ENCODE results near the gene WWOX. TPM values are rescaled to one million over a fixed set of nuclear protein-coding genes. Genes with fewer than 3 reads are reported as not detected.

The WWOX gene
- total and polyA plus RNA-seq, 2 of the 8 experiments (the other 6 are each of a cell fraction or from before 2014, with no cell fraction given) = 5.4 to 16.7 TPM

DNA sequence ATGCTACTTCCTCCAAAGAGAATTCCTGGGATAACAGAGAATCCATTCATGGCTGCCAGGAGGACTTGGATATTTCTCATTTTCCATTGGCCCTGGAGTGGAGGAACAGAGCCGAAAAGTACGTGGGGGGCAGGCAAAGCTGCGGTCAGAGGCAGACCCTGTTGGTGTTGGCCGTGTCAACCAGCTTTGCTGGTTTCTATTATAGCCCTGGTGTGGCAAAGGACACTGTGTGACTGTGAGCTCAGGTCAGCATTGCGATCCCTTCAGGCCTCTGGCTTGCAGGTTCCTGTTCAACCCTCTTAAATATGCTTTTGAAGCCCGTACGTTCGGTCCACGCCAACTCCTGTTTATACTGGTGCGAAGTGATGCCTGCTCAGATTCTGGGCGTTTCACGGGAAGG lies 904.9 kb downstream of the WWOX start:
- H2BK12ac ChIP-seq (ENCODE audit: low read depth, low read length) = no peak overlapping the region
- FAIRE-seq = no peak
- H3K18ac ChIP-seq (ENCODE audit: extremely low read depth, low read length) = no peak overlapping the region
- H2BK15ac ChIP-seq (ENCODE audit: low read length) = no peak overlapping the region
- H4K20me1 ChIP-seq (replicated peaks in 1 of 2; ENCODE audit: control insufficient read depth in 1 of 2, insufficient read depth in 2 of 2, low read length in 2 of 2) = no peaks in the 10 kb centered on the region
- H3K14ac ChIP-seq (ENCODE audit: insufficient read length) = no peak overlapping the region
- no peak overlapping the region for H3K4me3 ChIP-seq (ENCODE audit: extremely low read depth in 1 of 4, insufficient read depth in 2 of 4, low read depth in 3 of 4, low read length in 4 of 4)
- H3K79me1 ChIP-seq (ENCODE audit: low read depth, low read length) = no peaks in the 10 kb centered on the region
- H4K8ac ChIP-seq (ENCODE audit: extremely low read depth, insufficient read depth, low read length) = no peak overlapping the region
- no peak overlapping the region for H3K4ac ChIP-seq (replicated peaks; ENCODE audit: insufficient read length, low read depth, low read length)
- peaks cover 0 to 4% (median 0%) of the 10 kb centered on the region in 4 experiments; a peak in 2 of 7 replicates for H3K4me1 ChIP-seq (replicated peaks in 1 of 4; ENCODE audit: control insufficient read depth in 3 of 4, insufficient read depth in 4 of 4, low read length in 3 of 4)
- H3K9me3 ChIP-seq (ENCODE audit: insufficient read depth in 2 of 2, low read depth in 1 of 2, low read length in 1 of 2) = 0 out of 4 replicates have a peak, but pooled peaks cover 0 to 2% of the 10 kb centered on the region in 2 experiments
- POLR2A ChIA-PET (ENCODE audit: partially characterized antibody) = no interaction called here
- no peak overlapping the region for H2AK5ac ChIP-seq (ENCODE audit: low read depth, low read length)
- H3K79me2 ChIP-seq (ENCODE audit: control insufficient read depth in 1 of 2, insufficient read depth in 2 of 2, low read length in 2 of 2) = no peaks in the 10 kb centered on the region
- H3K23ac ChIP-seq (ENCODE audit: insufficient read length) = no peak overlapping the region
- H4K91ac ChIP-seq (replicated peaks; ENCODE audit: insufficient read length, low read length) = no peak overlapping the region
- no peak overlapping the region for H2BK20ac ChIP-seq (ENCODE audit: low read length)
- 87% methylated on average over 12 of the region's 12 CpGs; no CpG with 5 or more reads in 1 of the 2 experiments for WGBS, 2 experiments (ENCODE audit: extremely low coverage in 1 of 2, insufficient coverage in 1 of 2, insufficient read length in 1 of 2, insufficient replicate concordance in 2 of 2, low coverage in 1 of 2, low lambda C conversion rate in 2 of 2, missing lambda C conversion rate in 1 of 2)
- H2BK120ac ChIP-seq (replicated peaks; ENCODE audit: low read depth, low read length) = no peak overlapping the region
- H3K27ac ChIP-seq (ENCODE audit: low read depth, low read length) = no peak overlapping the region
- no peaks in the 10 kb centered on the region for H3K27me3 ChIP-seq (replicated peaks in 1 of 4; ENCODE audit: control insufficient read depth in 3 of 4, extremely low read depth in 1 of 4, insufficient read depth in 3 of 4, low read length in 3 of 4)
- H4K5ac ChIP-seq (ENCODE audit: insufficient read length, low read depth, low read length) = no peak overlapping the region
- H3K23me2 ChIP-seq (ENCODE audit: low read depth, low read length) = no peaks in the 10 kb centered on the region
- no peak overlapping the region for H3K56ac ChIP-seq (replicated peaks; ENCODE audit: insufficient read length, low read depth, low read length)
- H2BK5ac ChIP-seq (ENCODE audit: low read depth, low read length) = no peak overlapping the region
- CTCF ChIA-PET (ENCODE audit: partially characterized antibody) = interaction anchor here (0.9 to 1.6 kb wide), 4 partner anchors 9 to 597 kb away, joined by 3 to 5 read pairs (median 4); no protein-coding TSS in a partner anchor
- H3K4me2 ChIP-seq (ENCODE audit: insufficient read depth in 1 of 2, low read depth in 2 of 2, low read length in 2 of 2) = no peak overlapping the region
- no peak for DNase-seq (ENCODE audit: low read depth in 1 of 2, low spot score in 2 of 2)
- no peak overlapping the region for H3K9ac ChIP-seq (replicated peaks in 1 of 4; ENCODE audit: extremely low read depth in 1 of 4, low read depth in 3 of 4, low read length in 3 of 4)
- no peaks in the 10 kb centered on the region for H3K36me3 ChIP-seq (ENCODE audit: control insufficient read depth in 2 of 4, insufficient read depth in 4 of 4, low read length in 3 of 4)
- no peak overlapping the region for H2AFZ ChIP-seq (ENCODE audit: low read length)
- TF ChIP-seq BCL11A (IDR thresholded peaks at IDR 0.05; ENCODE audit: low read depth in 2 of 2, low read length in 2 of 2) (no peak), POLR2A (IDR thresholded peaks at IDR 0.05; ENCODE audit: control extremely low read depth in 1 of 2, low read depth in 2 of 2, low read length in 2 of 2) (no peak), JUN (IDR thresholded peaks at IDR 0.05; ENCODE audit: low read depth, low read length) (no peak), SP2 (IDR thresholded peaks at IDR 0.05; ENCODE audit: low read length) (no peak), SP4 (IDR thresholded peaks at IDR 0.05; ENCODE audit: low read length) (no peak), EP300 (IDR thresholded peaks at IDR 0.05; ENCODE audit: borderline replicate concordance in 1 of 2, low read depth in 2 of 2, low read length in 2 of 2) (no peak), HDAC2 (IDR thresholded peaks at IDR 0.05; ENCODE audit: borderline replicate concordance in 1 of 2, low read depth in 2 of 2, low read length in 2 of 2) (no peak), POLR2AphosphoS5 (IDR thresholded peaks at IDR 0.05; ENCODE audit: low read depth, low read length) (no peak), MAFK (IDR thresholded peaks at IDR 0.05; ENCODE audit: low read depth, low read length) (no peak), SUZ12 (IDR thresholded peaks at IDR 0.05; ENCODE audit: low read length) (no peak), CBX8 (IDR thresholded peaks at IDR 0.05; ENCODE audit: borderline replicate concordance, low read depth, low read length) (no peak), HDAC6 (IDR thresholded peaks at IDR 0.05; ENCODE audit: low read depth, low read length) (no peak), CHD2 (IDR thresholded peaks at IDR 0.05; ENCODE audit: low read length) (no peak), RAD21 (IDR thresholded peaks at IDR 0.05 in 1 of 2, conservative IDR thresholded peaks at IDR 0.05 in 1 of 2; ENCODE audit: low read depth in 2 of 2, low read length in 2 of 2) (no peak), PHF8 (conservative IDR thresholded peaks at IDR 0.05; ENCODE audit: low read depth, low read length) (no peak)

All from H1 (cell line).